HepG2 (cell line): ENCODE results near the gene DNASE1L2. TPM values are rescaled to one million over a fixed set of nuclear protein-coding genes. Genes with fewer than 3 reads are reported as not detected.

ENCODE experiments used
- ATAC-seq: fragments of 200-7000 bp; cut with Tn5 transposase; 3 replicates; pipeline ENCODE4 v1.9.1; 2020; ENCODE audit warnings: mild to moderate bottlenecking, moderate library complexity
- BruUV-seq: library from RNA; stranded (reverse); fragments of 400-500 nt; replicated peaks from 2 replicates; lab custom pipeline; 2021; lab: Mats Ljungman, UMichigan
- CTCF ChIA-PET: fragments of 300-600 bp; formaldehyde crosslinking; extraction: SDS; loops from one replicate; lab custom pipeline; 2021; ENCODE audit warnings: low total read pairs, inconsistent platforms, low intra/inter-chr PET ratio; lab: Yijun Ruan, JAX
- POLR2A ChIA-PET: fragments of 350-600 bp; sonication (Branson Sonifier 250); formaldehyde crosslinking; loops from one replicate; lab custom pipeline; 2020; ENCODE audit warnings: antibody characterized with exemption, inconsistent platforms; lab: Yijun Ruan, JAX
- DNase-seq: peaks from one replicate; pipeline ENCODE4 v3.0.0-alpha.2; 2015; ENCODE audit warnings: low spot score
- FAIRE-seq: peaks from 3 replicates; lab custom pipeline; 2011; peaks lifted over from hg19 to GRCh38; lab: Jason Lieb, UNC
- H2AFZ ChIP-seq: one replicate; pipeline ENCODE4 v1.6.1; 2011; ENCODE audit warnings: low read length, inconsistent platforms
- H3K27ac ChIP-seq: fragments of 300-600 bp; 3 replicates; pipeline ENCODE4 v1.8.0; 2011; ENCODE audit warnings: mixed run types, mild to moderate bottlenecking, mixed read lengths, low read length, inconsistent platforms; ENCODE audit not compliant: insufficient read depth; ENCODE audit errors: extremely low read length
- H3K27me3 ChIP-seq, 2 experiments: fragments of 200-600 bp in 1 of 2; 2 replicates in 1 of 2; 3 replicates in 1 of 2; pipeline versions ENCODE4 v1.6.0 to v1.8.0; 2011; ENCODE audit warnings: low read length in 2 of 2, mild to moderate bottlenecking in 2 of 2, moderate library complexity in 2 of 2, inconsistent platforms in 1 of 2; ENCODE audit not compliant: insufficient read depth in 2 of 2, control insufficient read depth in 1 of 2
- H3K36me3 ChIP-seq, 2 experiments: fragments of 200-600 bp in 1 of 2; replicated peaks in 1 of 2; 2 replicates in 1 of 2; 3 replicates in 1 of 2; pipeline versions ENCODE4 v1.5.1 to v1.8.0; 2011; ENCODE audit warnings: low read length in 2 of 2, inconsistent platforms in 1 of 2; ENCODE audit not compliant: insufficient read depth in 2 of 2, control insufficient read depth in 1 of 2
- H3K4me1 ChIP-seq: 2 replicates; pipeline ENCODE4 v1.5.1; 2012; ENCODE audit warnings: low read length, inconsistent platforms; ENCODE audit not compliant: insufficient read depth
- H3K4me2 ChIP-seq: 2 replicates; pipeline ENCODE4 v1.6.0; 2011; ENCODE audit warnings: low read depth, low read length, inconsistent platforms
- H3K4me3 ChIP-seq, 3 experiments: fragments of 200-600 bp in 1 of 3; sonication (generic), shearing (Covaris generic) in 1 of 3; replicated peaks in 1 of 3; 2 replicates each; pipeline ENCODE4 v1.5.1; 2011 to 2016; ENCODE audit warnings: low read length in 3 of 3, inconsistent platforms in 2 of 3, low read depth in 2 of 3, mild to moderate bottlenecking in 2 of 3, control low read depth in 1 of 3, mixed read lengths in 1 of 3; ENCODE audit not compliant: insufficient read depth in 1 of 3
- H3K79me2 ChIP-seq: one replicate; pipeline ENCODE4 v1.6.1; 2011; ENCODE audit warnings: low read length, inconsistent platforms; ENCODE audit not compliant: insufficient read depth
- H3K9ac ChIP-seq: 2 replicates; pipeline ENCODE4 v1.6.0; 2011; ENCODE audit warnings: mild to moderate bottlenecking, low read depth, low read length, inconsistent platforms; ENCODE audit not compliant: insufficient read depth
- H3K9me3 ChIP-seq: 2 replicates; pipeline ENCODE4 v1.5.1; 2012; ENCODE audit warnings: mild to moderate bottlenecking, low read length
- H4K20me1 ChIP-seq: 2 replicates; pipeline ENCODE4 v1.6.0; 2011; ENCODE audit warnings: inconsistent platforms, mild to moderate bottlenecking, low read length, moderate library complexity; ENCODE audit not compliant: insufficient read depth
- ARID3A ChIP-seq: IDR thresholded peaks from 2 replicates; pipeline ENCODE4 v1.6.1; 2012; ENCODE audit warnings: low read depth, low read length, improper control_type of control experiment
- CBFB ChIP-seq: sonication (generic); formaldehyde crosslinking; IDR thresholded peaks from 2 replicates; pipeline ENCODE4 v1.4.0; 2020; ENCODE audit warnings: missing genetic modification reagents
- CHD2 ChIP-seq: IDR thresholded peaks from 2 replicates; pipeline ENCODE4 v1.6.1; 2011; ENCODE audit warnings: low read depth, low read length, improper control_type of control experiment
- IRF1 ChIP-seq: sonication (generic); formaldehyde crosslinking; IDR thresholded peaks from 2 replicates; pipeline ENCODE4 v1.4.0; 2020; ENCODE audit warnings: low read depth, mild to moderate bottlenecking, missing genetic modification reagents
- LCORL ChIP-seq, 2 experiments: fragments of 450-650 bp in 1 of 2; sonication (generic) in 1 of 2; formaldehyde crosslinking in 1 of 2; IDR thresholded peaks; 2 replicates each; pipeline versions ENCODE4 v1.5.0 to v1.6.1; 2017 to 2020; ENCODE audit warnings: antibody characterized with exemption in 1 of 2, missing genetic modification reagents in 1 of 2
- MIXL1 ChIP-seq: IDR thresholded peaks from 2 replicates; pipeline ENCODE4 v1.6.1; 2016
- MLLT10 ChIP-seq: sonication (generic); formaldehyde crosslinking; IDR thresholded peaks from 2 replicates; pipeline ENCODE4 v1.4.0; 2020; ENCODE audit warnings: missing genetic modification reagents
- MLXIP ChIP-seq: sonication (generic); formaldehyde crosslinking; IDR thresholded peaks from 2 replicates; pipeline ENCODE4 v1.9.0; 2021; ENCODE audit warnings: missing genetic modification reagents, borderline replicate concordance
- NR2C2 ChIP-seq: sonication (generic); formaldehyde crosslinking; IDR thresholded peaks from 2 replicates; pipeline ENCODE4 v1.4.0; 2020; ENCODE audit warnings: missing genetic modification reagents, mild to moderate bottlenecking, moderate library complexity, borderline replicate concordance
- PAWR ChIP-seq: sonication (generic); formaldehyde crosslinking; IDR thresholded peaks from 2 replicates; pipeline ENCODE4 v1.4.0; 2020; ENCODE audit warnings: missing genetic modification reagents, mild to moderate bottlenecking, borderline replicate concordance
- REXO4 ChIP-seq: sonication (generic); formaldehyde crosslinking; IDR thresholded peaks from 2 replicates; pipeline ENCODE4 v1.8.0; 2022; ENCODE audit warnings: missing genetic modification reagents, mild to moderate bottlenecking, borderline replicate concordance
- SPEN ChIP-seq: sonication (generic); formaldehyde crosslinking; IDR thresholded peaks from 2 replicates; pipeline ENCODE4 v1.5.1; 2020; ENCODE audit warnings: low read depth, mild to moderate bottlenecking, missing genetic modification reagents
- ZKSCAN8 ChIP-seq: IDR thresholded peaks from 2 replicates; pipeline ENCODE4 v1.6.1; 2016; ENCODE audit warnings: borderline replicate concordance, missing genetic modification reagents, missing compliant biosample characterization
- ZNF326 ChIP-seq: sonication (generic); formaldehyde crosslinking; IDR thresholded peaks from 2 replicates; pipeline ENCODE4 v1.4.0; 2020; ENCODE audit warnings: missing genetic modification reagents, borderline replicate concordance
- ZNF550 ChIP-seq: sonication (generic); formaldehyde crosslinking; IDR thresholded peaks from 2 replicates; pipeline ENCODE4 v1.4.0; 2020; ENCODE audit warnings: mild to moderate bottlenecking, missing genetic modification reagents, borderline replicate concordance
- ZNF614 ChIP-seq: IDR thresholded peaks from 2 replicates; pipeline ENCODE4 v1.6.1; 2018; ENCODE audit warnings: missing biosample characterization, missing genetic modification reagents, inconsistent platforms, borderline replicate concordance
- ZNF644 ChIP-seq: IDR thresholded peaks from 2 replicates; pipeline ENCODE4 v1.6.1; 2016; ENCODE audit warnings: low read depth
- ZNF740 ChIP-seq: sonication (generic); formaldehyde crosslinking; IDR thresholded peaks from 2 replicates; pipeline ENCODE4 v1.4.0; 2020; ENCODE audit warnings: missing genetic modification reagents
- WGBS: methylation state at CpG from one replicate; pipeline ENCODE4 v1.1.6; 2017; ENCODE audit warnings: low lambda C conversion rate; 5-methylcytosine and 5-hydroxymethylcytosine counted together
- in situ Hi-C: cut with HindIII; loops from 2 replicates; pipeline ENCODE4 v1.10.0; 2017; ENCODE audit warnings: low pct_unique_long_range_greater_than_20kb; ENCODE audit not compliant: extremely low pct_ligation_motif_present
- intact Hi-C: fragments of 100-400 bp; cut with micrococcal nuclease; formaldehyde crosslinking; loops from one replicate; pipeline ENCODE4 v1.10.0; 2022; ENCODE audit not compliant: unreplicated experiment
- polyA plus RNA-seq, 8 experiments: library from polyadenylated mRNA; depleted of rRNA in 3 of 8; stranded (reverse) in 7 of 8; unstranded in 1 of 8; fragments of >200 nt; fragmentation: Illumina TruSeq in 4 of 8; extraction: Trizol in 4 of 8; gene quantifications; 2 replicates each; pipeline versions ENCODE4 v1.2.1 to v1.2.3, GENCODE V29; 2011 to 2016; ENCODE audit warnings: low read depth in 4 of 8, missing spikeins in 1 of 8, mixed read lengths in 1 of 8; ENCODE audit not compliant: insufficient read depth in 1 of 8
- total RNA-seq, 5 experiments: library from RNA; depleted of rRNA; stranded (reverse); fragments of >200 nt; fragmentation: Illumina TruSeq; extraction: Trizol; gene quantifications; 2 replicates each; pipeline ENCODE4 v1.2.3, GENCODE V29; 2016; ENCODE audit warnings: low read depth in 1 of 5

DNASE1L2 gene
- total and polyA plus RNA-seq, 2 of the 13 experiments (the other 11 are each of a cell fraction or from before 2014, with no cell fraction given) = 0.44 to 0.50 TPM

GRCh38 chr16:2282262-2282661 lies 46.0 kb downstream of the DNASE1L2 start (continued):
- TF ChIP-seq MLXIP (CRISPR knock-in tag) (no peak), NR2C2 (CRISPR knock-in tag) (no peak), ZKSCAN8 (CRISPR knock-in tag) (no peak), ZNF740 (CRISPR knock-in tag) (no peak)

GRCh38 chr16:2282866-2283555 lies 46.8 kb downstream of the DNASE1L2 start:
- WGBS = 8% methylated on average over 4 of the region's 26 CpGs
- ATAC-seq (no peak), DNase-seq (no peak), FAIRE-seq (no peak)
- in situ Hi-C loops (no loop called here), intact Hi-C loops (no loop called here)
- ChIA-PET CTCF (no interaction called here), POLR2A (no interaction called here)
- Histone ChIP-seq H3K27me3 (peaks cover 31 to 86% of the 10 kb centered on the region in 2 experiments; a peak in 4 of 5 replicates), H3K4me3 (no peak overlapping the region), H3K27ac (no peak overlapping the region), H3K4me1 (peaks cover 3% of the 10 kb centered on the region; the same call in 1 of the 2 replicates), H3K9me3 (no peaks in the 10 kb centered on the region), H4K20me1 (no peaks in the 10 kb centered on the region), H3K9ac (no peak overlapping the region), H2AFZ (no peak overlapping the region), H3K4me2 (no peak overlapping the region), H3K36me3 (no peaks in the 10 kb centered on the region), H3K79me2 (no peaks in the 10 kb centered on the region)
- BruUV-seq = no TSS peak
- no peak for TF ChIP-seq REXO4 (CRISPR knock-in tag)
- no peak for TF ChIP-seq ZNF614
- TF ChIP-seq ARID3A = no peak
- TF ChIP-seq IRF1 (CRISPR knock-in tag) = no peak
- no peak for TF ChIP-seq SPEN (CRISPR knock-in tag)
- no peak for TF ChIP-seq ZNF326 (CRISPR knock-in tag)
- TF ChIP-seq CBFB (CRISPR knock-in tag) = no peak
- TF ChIP-seq ZNF550 (CRISPR knock-in tag) = no peak
- no peak for TF ChIP-seq CHD2
- no peak for TF ChIP-seq PAWR (CRISPR knock-in tag)
- TF ChIP-seq MLLT10 (CRISPR knock-in tag) = no peak
- no peak for TF ChIP-seq LCORL (IDR thresholded peaks at IDR 0.05)
- no peak for TF ChIP-seq LCORL (CRISPR knock-in tag; IDR thresholded peaks at IDR 0.05)
- no peak for TF ChIP-seq MIXL1
- TF ChIP-seq ZNF644 (CRISPR knock-in tag) = no peak
